Activated naive CD4-positive, alpha-beta T cell treated with anti-CD3 and anti-CD28 coated beads for 36 hours (primary cell): ENCODE data around the gene ITGA6. TPM values are rescaled to one million over a fixed set of nuclear protein-coding genes. Genes with fewer than 3 reads are reported as not detected.
A peak's percentile ranks its signal among the peaks of the same experiment; 100 is the strongest.

ENCODE experiments used
- CTCF ChIA-PET: fragments of 350-600 bp; sonication (Branson Sonifier 250); formaldehyde crosslinking; loops from one replicate; lab custom pipeline; 2021; ENCODE audit warnings: antibody characterized with exemption; lab: Charles Lee
- DNase-seq: peaks from one replicate; pipeline ENCODE4 v3.0.0-alpha.2; 2020
- H3K27ac Mint-ChIP-seq: one replicate; pipeline ENCODE4 v1.8.0; 2021; ENCODE audit warnings: mild to moderate bottlenecking, mixed read lengths
- H3K27me3 Mint-ChIP-seq: one replicate; pipeline ENCODE4 v1.8.0; 2021; ENCODE audit warnings: low read depth, mixed read lengths
- H3K36me3 Mint-ChIP-seq: one replicate; pipeline ENCODE4 v1.8.0; 2021; ENCODE audit warnings: low read depth, mixed read lengths
- H3K4me1 Mint-ChIP-seq: one replicate; pipeline ENCODE4 v1.8.0; 2021; ENCODE audit warnings: low read depth, mixed read lengths
- H3K4me3 Mint-ChIP-seq: one replicate; pipeline ENCODE4 v1.8.0; 2021; ENCODE audit warnings: mild to moderate bottlenecking, moderate library complexity, mixed read lengths
- H3K9me3 Mint-ChIP-seq: one replicate; pipeline ENCODE4 v1.8.0; 2021; ENCODE audit warnings: mixed read lengths
- intact Hi-C: fragments of 100-400 bp; cut with micrococcal nuclease; formaldehyde crosslinking; loops from one replicate; pipeline ENCODE4 v1.15.1; 2023
- total RNA-seq, 2 experiments: library from RNA; stranded (reverse); gene quantifications; one replicate each; pipeline ENCODE4 v1.2.3, GENCODE V29; 2021

Gene ITGA6
- total RNA-seq, 2 experiments from 2014 or later, result 16.5 to 16.8 TPM

DNA sequence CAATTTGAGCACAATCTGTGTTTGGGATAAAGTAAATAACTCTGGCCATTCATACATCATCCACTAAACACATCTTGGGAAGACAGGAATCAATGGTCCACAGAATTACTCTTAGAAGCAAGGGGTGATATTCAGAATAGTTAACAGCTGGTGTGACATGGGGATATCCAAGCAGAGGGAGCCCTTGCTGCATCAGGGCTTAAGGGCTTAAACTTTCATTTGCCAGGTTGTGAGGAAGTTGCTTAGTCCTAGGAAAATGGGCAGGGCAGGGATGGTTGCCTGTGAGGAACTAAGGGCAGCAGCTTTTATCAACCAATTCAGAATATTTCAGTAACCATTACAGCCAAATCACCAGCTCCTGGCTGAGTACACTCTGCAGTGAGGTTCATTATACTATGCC, 2.0 kb upstream of the ITGA6 start:
- Mint-ChIP-seq H3K9me3 (no peaks in the 10 kb centered on the region), H3K4me3 (no peak overlapping the region), H3K36me3 (no peaks in the 10 kb centered on the region), H3K27me3 (no peaks in the 10 kb centered on the region), H3K27ac (no peak overlapping the region), H3K4me1 (peaks cover 58% of the 10 kb centered on the region)
- DNase-seq, result no peak
- intact Hi-C loops, result no loop called here
- CTCF ChIA-PET, result interaction anchor here (1.2 to 13.6 kb wide), 5 partner anchors 11 to 226 kb away, joined by 3 to 353 read pairs (median 5); no protein-coding TSS in a partner anchor

DNA sequence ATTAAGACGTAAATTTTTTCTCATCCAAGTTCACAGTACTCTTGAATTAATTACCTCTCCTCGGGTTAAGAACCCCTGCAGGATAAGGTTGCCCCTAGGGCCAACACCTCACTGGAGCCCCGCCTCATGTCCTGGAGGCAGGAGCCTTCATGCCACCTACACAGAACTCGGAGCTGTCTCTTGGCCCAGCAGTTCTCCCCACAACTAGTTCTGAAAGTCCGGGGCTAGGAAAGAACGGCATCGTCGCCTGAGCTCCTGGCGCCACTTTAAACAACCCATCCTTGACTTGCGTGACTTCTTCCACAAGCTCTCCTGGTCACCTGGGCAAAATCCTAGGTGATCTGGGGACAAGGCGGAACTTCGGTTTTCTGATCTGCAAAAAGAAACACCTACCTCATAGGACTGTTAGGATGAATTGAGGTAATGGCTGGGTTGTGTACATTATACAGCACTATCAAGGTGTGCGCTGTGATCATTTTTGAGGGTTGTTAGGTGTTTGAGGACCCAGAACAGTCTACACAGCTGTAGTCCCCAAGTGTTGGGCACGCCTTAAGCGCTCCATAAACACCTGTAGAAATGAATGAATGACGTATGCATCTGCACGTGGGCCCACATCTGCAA, 641 bp upstream of the ITGA6 start:
- H3K27me3 Mint-ChIP-seq, result no peaks in the 10 kb centered on the region
- H3K36me3 Mint-ChIP-seq, result no peaks in the 10 kb centered on the region
- H3K27ac Mint-ChIP-seq, result peak overlapping the region; percentile 83
- H3K4me1 Mint-ChIP-seq, result peaks cover 72% of the 10 kb centered on the region
- intact Hi-C loops, result loop anchor here (2.0 kb wide), 1 partner anchor 174 kb away; no protein-coding TSS in a partner anchor
- CTCF ChIA-PET, result interaction anchor here (0.9 to 13.6 kb wide), 3 partner anchors 15 to 130 kb away, joined by 4 to 353 read pairs (median 7); no protein-coding TSS in a partner anchor
- DNase-seq, result no peak
- H3K4me3 Mint-ChIP-seq, result peak overlapping the region; percentile 75
- H3K9me3 Mint-ChIP-seq, result no peaks in the 10 kb centered on the region

DNA sequence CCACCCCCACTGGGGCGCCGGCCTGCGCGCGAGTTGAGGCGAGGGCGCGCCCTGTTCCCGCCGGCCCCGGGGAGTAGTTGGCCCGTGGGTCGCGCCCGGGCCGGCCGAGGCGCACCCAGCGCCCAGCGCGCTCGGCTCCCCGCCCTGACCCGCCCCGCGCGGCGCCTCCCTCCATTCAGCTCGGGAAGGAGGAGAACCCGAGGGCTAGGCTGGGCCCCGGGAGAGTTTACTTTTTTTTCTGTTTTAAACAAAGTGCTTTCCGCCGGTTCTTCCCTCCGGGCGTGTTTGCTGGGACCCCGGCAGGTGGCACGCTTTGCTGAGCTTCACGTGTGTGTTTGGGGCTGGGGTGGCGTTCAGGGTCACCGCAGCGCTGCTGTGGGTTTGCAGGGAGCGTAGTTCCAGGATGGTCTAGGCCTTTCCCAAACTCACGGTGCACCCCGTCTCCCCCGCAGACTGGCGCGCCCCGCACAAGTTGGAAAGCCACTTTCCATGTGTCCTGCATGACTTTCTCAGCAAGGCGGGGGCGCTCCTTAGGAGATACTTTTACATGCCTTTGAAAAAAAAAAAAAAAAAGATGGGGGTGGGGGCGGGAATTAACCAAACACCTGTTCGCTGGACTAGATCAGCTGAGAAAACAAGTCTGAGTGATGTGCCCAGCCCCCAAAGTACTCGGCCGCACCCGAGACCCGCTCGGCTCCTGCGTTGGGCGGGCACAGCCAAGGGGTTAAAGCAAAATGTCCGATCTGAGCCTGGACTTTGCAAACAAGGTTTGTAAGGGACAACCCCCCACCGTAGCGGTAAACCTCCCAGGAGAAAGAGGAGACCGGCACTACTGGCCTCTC, 825 bp downstream of the ITGA6 start:
- CTCF ChIA-PET, result interaction anchor here (0.7 to 13.6 kb wide), 8 partner anchors 10 to 41 kb away, joined by 4 to 353 read pairs (median 6); no protein-coding TSS in a partner anchor
- H3K9me3 Mint-ChIP-seq, result no peaks in the 10 kb centered on the region
- H3K27ac Mint-ChIP-seq, result peak overlapping the region; percentile 75
- peak overlapping the region; percentile 81 for H3K4me3 Mint-ChIP-seq
- intact Hi-C loops, result loop anchor here (1.0 to 2.0 kb wide), 3 partner anchors 10 to 175 kb away; no protein-coding TSS in a partner anchor
- H3K36me3 Mint-ChIP-seq, result no peaks in the 10 kb centered on the region
- H3K27me3 Mint-ChIP-seq, result no peaks in the 10 kb centered on the region
- peak; percentile 78 for DNase-seq
- peaks cover 76% of the 10 kb centered on the region for H3K4me1 Mint-ChIP-seq

DNA sequence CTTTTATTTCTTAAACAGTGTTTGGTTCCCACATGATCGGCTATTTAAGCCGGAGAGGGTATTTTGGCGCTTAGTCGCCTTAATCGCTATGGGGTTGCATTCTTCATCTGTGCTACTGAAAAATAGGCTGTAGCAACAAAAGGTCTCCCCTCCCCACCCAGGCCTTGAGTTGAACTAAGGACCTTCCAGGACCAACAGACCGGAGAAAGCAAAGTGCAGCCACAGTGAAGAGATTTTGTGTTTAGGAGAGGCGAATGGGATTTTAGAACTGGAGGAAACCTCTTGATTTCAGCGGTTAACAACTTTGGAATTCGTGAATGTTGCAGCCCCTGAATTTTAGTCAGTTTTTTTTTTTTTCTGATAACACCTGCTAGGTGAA, 1.4 kb downstream of the ITGA6 start:
- Mint-ChIP-seq H3K27ac (peak overlapping the region; percentile 75), H3K4me1 (peaks cover 76% of the 10 kb centered on the region), H3K4me3 (peak overlapping the region; percentile 81), H3K27me3 (no peaks in the 10 kb centered on the region), H3K9me3 (no peaks in the 10 kb centered on the region), H3K36me3 (no peaks in the 10 kb centered on the region)
- CTCF ChIA-PET, result interaction anchor here (0.6 to 13.6 kb wide), 6 partner anchors 13 to 252 kb away, joined by 3 to 353 read pairs (median 10); no protein-coding TSS in a partner anchor
- intact Hi-C loops, result loop anchor here (1.0 kb wide), 3 partner anchors 9 to 33 kb away; no protein-coding TSS in a partner anchor
- no peak for DNase-seq

DNA sequence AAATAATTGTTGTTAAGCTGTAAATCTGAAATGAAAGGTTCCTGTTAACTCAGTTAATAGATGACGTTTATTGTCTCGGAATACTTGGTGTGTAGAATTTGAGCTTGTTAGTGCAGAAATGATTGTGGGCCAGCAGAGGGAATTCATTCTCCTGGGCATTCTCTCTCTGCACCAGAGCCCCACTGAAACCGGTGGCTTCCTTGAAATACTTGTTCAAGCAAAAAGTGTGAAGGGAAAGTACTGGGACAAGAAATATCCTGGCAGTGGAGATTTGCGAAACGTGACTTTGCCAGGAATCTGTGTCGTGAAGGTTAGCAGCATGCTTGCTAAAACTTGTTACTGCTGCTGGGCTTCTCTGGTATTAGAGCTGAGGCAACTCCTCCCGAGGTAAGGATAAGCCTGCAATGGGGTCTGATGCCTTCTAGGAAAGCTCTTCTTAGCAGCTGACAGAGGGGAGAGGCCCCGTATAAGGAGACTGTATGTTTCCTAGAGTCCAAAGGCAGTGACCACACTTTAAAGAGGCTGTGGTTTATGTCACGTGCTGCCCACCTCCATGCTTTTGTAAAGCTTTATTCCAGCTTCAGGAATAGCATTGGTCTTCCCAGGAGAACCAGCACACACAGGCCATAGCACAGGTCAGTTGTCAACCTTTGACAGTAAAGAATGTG, 2.0 kb downstream of the ITGA6 start:
- CTCF ChIA-PET, result interaction anchor here (0.6 to 13.6 kb wide), 10 partner anchors 12 to 1501 kb away, joined by 3 to 353 read pairs (median 5); partner anchors contain the start of gene GORASP2
- Mint-ChIP-seq H3K27me3 (no peaks in the 10 kb centered on the region), H3K36me3 (no peaks in the 10 kb centered on the region), H3K4me3 (peak overlapping the region; percentile 81), H3K4me1 (peaks cover 76% of the 10 kb centered on the region), H3K9me3 (no peaks in the 10 kb centered on the region), H3K27ac (peak overlapping the region; percentile 21)
- intact Hi-C loops, result loop anchor here (1.0 kb wide), 1 partner anchor 13 kb away; no protein-coding TSS in a partner anchor
- no peak for DNase-seq

DNA sequence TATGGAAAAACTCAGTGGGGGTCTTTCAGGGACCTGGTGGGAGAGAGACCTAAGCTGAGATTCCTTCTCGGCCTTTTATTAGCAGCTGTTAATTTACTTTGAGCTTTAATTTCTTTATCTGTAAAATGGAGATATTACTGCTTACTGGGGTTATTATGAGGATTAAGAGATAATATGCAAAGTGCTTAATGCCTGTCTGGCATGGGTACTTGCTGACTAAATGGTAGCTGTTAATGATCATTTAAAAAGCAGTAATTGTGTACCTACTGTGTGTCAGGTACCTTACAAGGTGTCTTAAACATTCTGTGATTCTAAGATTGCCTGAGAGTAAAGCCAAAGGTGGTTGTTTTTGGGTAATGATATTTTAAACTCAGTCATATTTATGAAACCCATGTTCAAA, 2.6 kb downstream of the ITGA6 start:
- Mint-ChIP-seq H3K9me3 (no peaks in the 10 kb centered on the region), H3K27ac (no peak overlapping the region), H3K4me1 (peaks cover 78% of the 10 kb centered on the region), H3K4me3 (no peak overlapping the region), H3K27me3 (no peaks in the 10 kb centered on the region), H3K36me3 (no peaks in the 10 kb centered on the region)
- DNase-seq, result no peak
- CTCF ChIA-PET, result interaction anchor here (0.8 to 13.6 kb wide), 7 partner anchors 11 to 1501 kb away, joined by 3 to 353 read pairs (median 6); partner anchors contain the start of gene GORASP2
- intact Hi-C loops, result loop anchor here (10.0 kb wide), 2 partner anchors 535 to 1115 kb away; partner anchors contain the start of gene SLC25A12

DNA sequence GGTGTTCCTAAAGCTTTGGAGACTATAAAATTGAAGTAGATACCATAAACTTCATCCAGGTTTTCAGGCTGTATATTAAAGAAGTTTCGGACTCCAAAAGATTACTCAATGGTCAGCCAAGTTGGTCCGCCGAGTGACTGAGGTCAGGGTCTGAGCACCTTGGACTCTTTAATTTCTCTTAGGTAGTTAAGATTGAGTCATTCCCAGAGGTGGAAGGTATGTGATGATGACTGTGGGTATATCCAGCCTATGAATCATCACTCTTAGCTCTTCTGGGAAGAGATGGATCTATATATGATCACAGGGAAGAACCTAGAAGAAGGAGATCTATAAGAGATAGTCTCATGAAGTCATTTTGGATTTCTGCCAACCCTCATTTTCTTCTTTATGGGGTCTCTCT, 3.3 kb downstream of the ITGA6 start:
- H3K27me3 Mint-ChIP-seq, result no peaks in the 10 kb centered on the region
- H3K27ac Mint-ChIP-seq, result no peak overlapping the region
- peaks cover 77% of the 10 kb centered on the region for H3K4me1 Mint-ChIP-seq
- no peaks in the 10 kb centered on the region for H3K36me3 Mint-ChIP-seq
- no peaks in the 10 kb centered on the region for H3K9me3 Mint-ChIP-seq
- CTCF ChIA-PET, result interaction anchor here (0.9 to 13.6 kb wide), 5 partner anchors 11 to 205 kb away, joined by 3 to 353 read pairs (median 14); no protein-coding TSS in a partner anchor
- no peak overlapping the region for H3K4me3 Mint-ChIP-seq
- no peak for DNase-seq
- intact Hi-C loops, result loop anchor here (10.0 kb wide), 2 partner anchors 536 to 1116 kb away; partner anchors contain the start of gene SLC25A12

DNA sequence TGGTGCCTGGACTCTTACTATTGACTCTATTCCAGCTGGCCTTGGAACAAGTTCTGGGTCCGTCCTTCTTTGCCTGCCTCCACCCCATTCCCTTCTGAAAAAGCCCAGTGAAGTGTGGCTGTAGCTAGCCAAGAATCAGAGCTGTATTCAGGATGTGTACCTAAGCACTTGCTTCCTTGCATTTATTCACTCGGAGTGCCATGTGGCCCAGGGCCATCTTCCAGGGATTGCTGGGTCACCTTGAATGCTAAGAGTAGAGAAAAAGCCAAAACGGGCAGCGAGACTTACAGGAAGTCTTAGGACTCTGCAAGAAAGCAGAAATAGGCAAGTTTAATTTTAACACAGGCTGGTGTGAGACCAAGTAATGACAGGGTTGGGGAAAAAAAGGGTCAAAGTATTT, 4.1 kb downstream of the ITGA6 start:
- CTCF ChIA-PET, result interaction anchor here (1.1 to 13.6 kb wide), 3 partner anchors 9 to 30 kb away, joined by 5 to 353 read pairs (median 7); no protein-coding TSS in a partner anchor

DNA sequence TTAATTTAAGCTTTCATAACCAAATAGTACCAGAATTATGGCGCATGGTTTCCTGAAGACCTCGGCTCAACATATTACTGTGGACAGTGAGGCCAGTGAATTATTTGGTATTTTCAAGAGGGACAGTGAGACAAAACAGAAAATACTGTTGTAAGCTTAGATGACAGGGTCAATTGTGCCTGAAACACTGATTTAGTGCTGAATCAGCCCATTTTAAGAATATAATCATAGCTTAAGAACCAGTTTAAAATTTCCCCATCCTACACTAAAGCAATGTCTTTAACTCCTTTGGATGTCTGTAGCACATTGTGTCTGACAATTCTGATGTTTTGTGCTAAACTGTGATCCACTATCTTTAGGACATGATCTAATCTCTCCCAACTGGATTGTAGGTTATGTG, 4.6 kb downstream of the ITGA6 start:
- intact Hi-C loops, result loop anchor here (2.0 to 10.0 kb wide), 3 partner anchors 19 to 1117 kb away; partner anchors contain the start of gene SLC25A12
- H3K4me1 Mint-ChIP-seq, result peaks cover 69% of the 10 kb centered on the region

More for the DNA sequence above, 4.1 kb downstream of the ITGA6 start:
- no peak overlapping the region for H3K4me3 Mint-ChIP-seq
- no peaks in the 10 kb centered on the region for H3K9me3 Mint-ChIP-seq
- DNase-seq, result no peak
- H3K27ac Mint-ChIP-seq, result peak overlapping the region; percentile 8
- H3K36me3 Mint-ChIP-seq, result no peaks in the 10 kb centered on the region
- intact Hi-C loops, result loop anchor here (10.0 kb wide), 2 partner anchors 537 to 1117 kb away; partner anchors contain the start of gene SLC25A12
- no peaks in the 10 kb centered on the region for H3K27me3 Mint-ChIP-seq
- peaks cover 74% of the 10 kb centered on the region for H3K4me1 Mint-ChIP-seq

DNA sequence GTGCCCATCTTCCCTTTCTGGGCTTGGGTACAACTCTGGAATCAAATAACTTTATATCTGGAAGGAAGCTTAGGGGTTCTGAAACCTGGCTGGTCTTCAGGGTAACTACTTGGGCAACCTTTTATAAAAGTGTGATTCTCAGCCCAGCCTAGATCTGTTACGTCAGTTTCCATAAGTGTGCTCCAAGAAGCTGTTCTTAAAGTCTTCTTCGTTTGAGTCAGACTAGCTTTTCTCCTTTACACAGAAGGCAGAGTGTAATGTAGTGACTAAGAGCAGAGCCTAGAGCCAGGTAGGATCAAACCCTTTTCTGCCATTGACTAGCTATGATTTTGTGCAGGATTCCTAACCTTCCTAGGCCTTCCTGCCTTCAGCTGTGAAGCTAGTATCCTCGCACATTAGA, 5.8 kb downstream of the ITGA6 start:
- CTCF ChIA-PET, result interaction anchor here (1.2 to 13.6 kb wide), 5 partner anchors 9 to 48 kb away, joined by 3 to 353 read pairs (median 4); no protein-coding TSS in a partner anchor
- H3K4me1 Mint-ChIP-seq, result peaks cover 66% of the 10 kb centered on the region
- H3K36me3 Mint-ChIP-seq, result no peaks in the 10 kb centered on the region
- intact Hi-C loops, result loop anchor here (1.0 to 10.0 kb wide), 4 partner anchors 9 to 1118 kb away; partner anchors contain the start of gene SLC25A12
- no peak for DNase-seq
- H3K9me3 Mint-ChIP-seq, result no peaks in the 10 kb centered on the region
- no peak overlapping the region for H3K27ac Mint-ChIP-seq
- no peak overlapping the region for H3K4me3 Mint-ChIP-seq
- H3K27me3 Mint-ChIP-seq, result no peaks in the 10 kb centered on the region

More for the DNA sequence above, 4.6 kb downstream of the ITGA6 start:
- no peaks in the 10 kb centered on the region for H3K27me3 Mint-ChIP-seq
- no peaks in the 10 kb centered on the region for H3K9me3 Mint-ChIP-seq
- H3K27ac Mint-ChIP-seq, result no peak overlapping the region
- H3K4me3 Mint-ChIP-seq, result no peak overlapping the region
- no peak for DNase-seq
- no peaks in the 10 kb centered on the region for H3K36me3 Mint-ChIP-seq
- CTCF ChIA-PET, result interaction anchor here (1.1 to 13.6 kb wide), 3 partner anchors 9 to 30 kb away, joined by 5 to 353 read pairs (median 7); no protein-coding TSS in a partner anchor
